Sigmoid colon (tissue), 7 donors: ENCODE results near the gene FZD2. TPM values are rescaled to one million over a fixed set of nuclear protein-coding genes. Genes with fewer than 3 reads are reported as not detected.

ENCODE experiments used
- DNase-seq: peaks from one replicate; pipeline ENCODE4 v3.0.0-alpha.2; 2019
- H3K27ac ChIP-seq, 4 donors: fragments of 200-600 bp; sonication (generic); one replicate each; pipeline ENCODE4 v1.5.1; 2016 to 2019; ENCODE audit warnings: mild to moderate bottlenecking in 1 of 4
- H3K27me3 ChIP-seq, 3 donors: fragments of 200-600 bp; sonication (generic); one replicate each; pipeline ENCODE4 v1.5.1; 2019; ENCODE audit warnings: mild to moderate bottlenecking in 1 of 3
- H3K36me3 ChIP-seq, 4 donors: fragments of 200-600 bp; sonication (generic); one replicate each; pipeline ENCODE4 v1.5.1; 2016 to 2019
- H3K4me1 ChIP-seq, 4 donors: fragments of 200-600 bp; sonication (generic); one replicate each; pipeline ENCODE4 v1.5.1; 2017 to 2019
- H3K4me3 ChIP-seq, 4 donors: fragments of 200-600 bp; sonication (generic); one replicate each; pipeline ENCODE4 v1.5.1; 2017 to 2019; ENCODE audit warnings: mild to moderate bottlenecking in 2 of 4, moderate library complexity in 1 of 4
- H3K9me3 ChIP-seq, 4 donors: fragments of 200-600 bp in 3 of 4; sonication (generic) in 3 of 4; one replicate each; pipeline versions ENCODE4 v1.5.1 to v1.6.1; 2013 to 2019
- CTCF ChIP-seq, 4 experiments: fragments of 450-650 bp in 3 of 4; fragments of 200-600 bp in 1 of 4; IDR thresholded peaks; one replicate each; pipeline ENCODE4 v1.5.1; 2016 to 2019; ENCODE audit warnings: antibody characterized with exemption in 4 of 4, mild to moderate bottlenecking in 3 of 4, moderate library complexity in 2 of 4
- EP300 ChIP-seq, 4 donors: sonication (generic); formaldehyde crosslinking; IDR thresholded peaks; one replicate each; pipeline ENCODE4 v1.6.1; 2017; ENCODE audit warnings: antibody characterized with exemption in 4 of 4
- POLR2A ChIP-seq, 2 donors: fragments of 450-650 bp; IDR thresholded peaks; one replicate each; pipeline ENCODE4 v1.6.1; 2016; ENCODE audit warnings: antibody characterized with exemption in 2 of 2, mild to moderate bottlenecking in 2 of 2, moderate library complexity in 2 of 2
- POLR2AphosphoS5 ChIP-seq, 4 donors: sonication (generic); formaldehyde crosslinking; IDR thresholded peaks; one replicate each; pipeline ENCODE4 v1.6.1; 2017; ENCODE audit warnings: antibody characterized with exemption in 4 of 4
- WGBS, 2 donors: extraction: QIAGEN DNeasy Blood & Tissue Kit; methylation state at CpG; one replicate each; pipeline ENCODE4 v1.1.7; 2013; 5-methylcytosine and 5-hydroxymethylcytosine counted together
- intact Hi-C: fragments of 100-400 bp; cut with DNase I; formaldehyde crosslinking; loops from one replicate; pipeline ENCODE4 v1.15.1; 2023
- polyA plus RNA-seq, 3 donors: library from polyadenylated mRNA; stranded (reverse); fragments of 200-250 nt; gene quantifications; one replicate each; pipeline ENCODE4 v1.2.3, GENCODE V29; 2013
- total RNA-seq, 4 donors: library from RNA; depleted of rRNA; stranded (reverse); fragments of >200 nt; gene quantifications; one replicate each; pipeline ENCODE4 v1.1.0, GENCODE V29; 2016
- donor health status: healthy with polysubstance abuse.
- donor health status: Bipolar disorder and iron deficiency.
- donor health status: healthy.

Gene FZD2
- total and polyA plus RNA-seq, 7 donors: 0.60 to 2.8 (median 2.1) TPM

GRCh38 chr17:44546671-44547606 is 10.3 kb upstream of the FZD2 start:
- Histone ChIP-seq H3K4me3 (no peak overlapping the region), H3K27ac (peak overlapping the region in 2 of 4 donors; percentile 8 to 31), H3K27me3 (peaks cover 0 to 5% (median 0%) of the 10 kb centered on the region in 3 donors), H3K36me3 (no peaks in the 10 kb centered on the region), H3K4me1 (peaks cover 0 to 13% (median 4%) of the 10 kb centered on the region in 4 donors), H3K9me3 (no peaks in the 10 kb centered on the region)
- TF ChIP-seq POLR2A (IDR thresholded peaks at IDR 0.05) (no peak), POLR2AphosphoS5 (IDR thresholded peaks at IDR 0.05) (no peak), CTCF (IDR thresholded peaks at IDR 0.05) (no peak), EP300 (IDR thresholded peaks at IDR 0.05) (no peak)
- WGBS, 2 donors: 49 to 51% methylated on average over 4 of the region's 4 CpGs
- intact Hi-C loops: no loop called here
- DNase-seq: no peak

GRCh38 chr17:44547625-44548267 is 9.5 kb upstream of the FZD2 start:
- WGBS, 2 donors: 78 to 79% methylated on average over 4 of the region's 4 CpGs
- Histone ChIP-seq H3K4me3 (no peak overlapping the region), H3K9me3 (no peaks in the 10 kb centered on the region), H3K27ac (peak overlapping the region in 3 of 4 donors; percentile 8 to 34 (median 31)), H3K36me3 (no peaks in the 10 kb centered on the region), H3K27me3 (no peaks in the 10 kb centered on the region), H3K4me1 (peaks cover 0 to 12% (median 3%) of the 10 kb centered on the region in 4 donors)
- TF ChIP-seq POLR2AphosphoS5 (IDR thresholded peaks at IDR 0.05) (no peak), POLR2A (IDR thresholded peaks at IDR 0.05) (no peak), EP300 (IDR thresholded peaks at IDR 0.05) (no peak), CTCF (IDR thresholded peaks at IDR 0.05) (no peak)
- DNase-seq: no peak
- intact Hi-C loops: no loop called here

GRCh38 chr17:44548376-44549230 is 8.7 kb upstream of the FZD2 start:
- Histone ChIP-seq H3K4me3 (no peak overlapping the region), H3K27ac (peak overlapping the region in 1 of 4 donors; percentile 34)
- intact Hi-C loops: no loop called here

More at GRCh38 chr17:44548376-44549230, 8.7 kb upstream of the FZD2 start:
- TF ChIP-seq POLR2AphosphoS5 (IDR thresholded peaks at IDR 0.05) (no peak), POLR2A (IDR thresholded peaks at IDR 0.05) (no peak), EP300 (IDR thresholded peaks at IDR 0.05) (no peak), CTCF (IDR thresholded peaks at IDR 0.05) (no peak)
- Histone ChIP-seq H3K4me1 (peaks cover 0 to 3% (median 0%) of the 10 kb centered on the region in 4 donors), H3K9me3 (no peaks in the 10 kb centered on the region), H3K27me3 (no peaks in the 10 kb centered on the region), H3K36me3 (no peaks in the 10 kb centered on the region)
- WGBS, 2 donors: 81 to 82% methylated on average over 3 of the region's 3 CpGs
- no peak for DNase-seq
